Activated CD4-positive, alpha-beta T cell treated with anti-CD3 and anti-CD28 coated beads for 36 hours (primary cell): ENCODE data around the gene METTL16. TPM values are rescaled to one million over a fixed set of nuclear protein-coding genes. Genes with fewer than 3 reads are reported as not detected.

ENCODE experiments used
- ATAC-seq: fragments of 200-7000 bp; cut with Tn5 transposase; one replicate; pipeline ENCODE4 v1.10.0; 2021; ENCODE audit warnings: mild to moderate bottlenecking, moderate library complexity
- CTCF ChIA-PET: fragments of 350-600 bp; sonication (Branson Sonifier 250); formaldehyde crosslinking; loops from one replicate; lab custom pipeline; 2021; ENCODE audit warnings: antibody characterized with exemption; lab: Charles Lee
- POLR2A ChIA-PET: fragments of 350-600 bp; sonication (Branson Sonifier 250); formaldehyde crosslinking; loops from one replicate; lab custom pipeline; 2021; ENCODE audit warnings: antibody characterized with exemption, inconsistent platforms; lab: Charles Lee
- DNase-seq: peaks from one replicate; pipeline ENCODE4 v3.0.0-alpha.2; 2020
- H3K27ac Mint-ChIP-seq: one replicate; pipeline ENCODE4 v1.8.0; 2021; ENCODE audit warnings: mixed read lengths
- H3K27me3 Mint-ChIP-seq: one replicate; pipeline ENCODE4 v1.8.0; 2021; ENCODE audit warnings: mixed read lengths
- H3K36me3 Mint-ChIP-seq: one replicate; pipeline ENCODE4 v1.8.0; 2021; ENCODE audit warnings: low read depth, mixed read lengths
- H3K4me1 Mint-ChIP-seq: one replicate; pipeline ENCODE4 v1.8.0; 2021; ENCODE audit warnings: mixed read lengths
- H3K4me3 Mint-ChIP-seq: one replicate; pipeline ENCODE4 v1.8.0; 2021; ENCODE audit warnings: mild to moderate bottlenecking, moderate library complexity, mixed read lengths
- H3K9me3 Mint-ChIP-seq: one replicate; pipeline ENCODE4 v1.8.0; 2021; ENCODE audit warnings: low read depth, mixed read lengths
- intact Hi-C, 2 experiments: fragments of 100-400 bp; cut with DNase I in 1 of 2; cut with micrococcal nuclease in 1 of 2; formaldehyde crosslinking; loops; one replicate each; pipeline versions ENCODE4 v1.14.2 to v1.15.1; 2022 to 2024; cut with DNase I, micrococcal nuclease
- total RNA-seq, 2 experiments: library from RNA; stranded (reverse); gene quantifications; one replicate each; pipeline ENCODE4 v1.2.3, GENCODE V29; 2021

The METTL16 gene
- total RNA-seq, 2 experiments from 2014 or later, result 50.1 to 61.6 TPM

DNA sequence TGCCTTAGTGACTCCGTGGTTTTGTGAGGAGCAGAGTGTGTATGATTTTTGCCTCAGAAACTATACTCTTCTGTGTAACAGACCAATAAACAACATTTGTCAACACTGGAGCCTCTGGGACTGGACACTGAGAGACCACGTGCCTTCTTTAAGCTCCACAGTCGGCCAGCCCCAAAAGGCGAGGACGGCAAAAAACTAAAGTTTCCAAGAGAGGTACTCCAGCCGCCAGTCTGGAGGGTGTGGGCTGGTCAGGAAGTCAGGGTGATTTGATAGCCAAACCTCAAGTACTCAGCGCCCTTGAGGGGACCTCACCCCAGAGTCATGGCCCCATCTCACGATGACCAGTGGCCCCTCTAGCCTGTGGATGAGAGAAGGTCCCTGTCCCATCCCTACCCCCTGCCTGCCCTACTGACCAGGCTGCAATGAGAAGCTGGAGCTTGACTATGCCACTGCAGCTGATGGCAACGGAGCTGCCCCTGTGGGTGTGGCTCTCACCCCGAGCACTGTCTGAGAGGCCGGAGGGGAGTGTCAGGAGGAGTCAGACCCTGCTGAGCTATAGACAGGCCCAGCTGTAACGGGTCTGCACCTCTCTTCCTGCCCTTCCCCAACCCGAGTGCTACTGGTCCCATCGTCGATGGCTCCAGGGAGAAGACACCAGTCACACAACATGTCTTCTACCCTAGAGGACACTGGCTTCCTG, 130.6 kb downstream of the METTL16 start:
- POLR2A ChIA-PET, result no interaction called here
- H3K27ac Mint-ChIP-seq, result no peak overlapping the region

GRCh38 chr17:2380226-2380922, 131.3 kb downstream of the METTL16 start:
- no peak overlapping the region for H3K4me3 Mint-ChIP-seq
- no peak for ATAC-seq
- no peak for DNase-seq
- H3K9me3 Mint-ChIP-seq, result no peaks in the 10 kb centered on the region
- H3K27me3 Mint-ChIP-seq, result no peaks in the 10 kb centered on the region
- H3K4me1 Mint-ChIP-seq, result peaks cover 3% of the 10 kb centered on the region
- ChIA-PET POLR2A (no interaction called here), CTCF (interaction anchor here (0.5 to 7.8 kb wide), 3 partner anchors 28 to 385 kb away, joined by 6 to 389 read pairs (median 17); no protein-coding TSS in a partner anchor)
- no peaks in the 10 kb centered on the region for H3K36me3 Mint-ChIP-seq
- intact Hi-C loops, result no loop called here
- no peak overlapping the region for H3K27ac Mint-ChIP-seq

More for the DNA sequence above, 130.6 kb downstream of the METTL16 start:
- DNase-seq (no peak), ATAC-seq (no peak)
- Mint-ChIP-seq H3K4me3 (no peak overlapping the region), H3K27me3 (no peaks in the 10 kb centered on the region), H3K9me3 (no peaks in the 10 kb centered on the region), H3K36me3 (no peaks in the 10 kb centered on the region), H3K4me1 (peaks cover 3% of the 10 kb centered on the region)
- intact Hi-C loops, result no loop called here
- CTCF ChIA-PET, result interaction anchor here (0.5 to 7.8 kb wide), 12 partner anchors 11 to 386 kb away, joined by 3 to 389 read pairs (median 9); partner anchors contain the start of gene MNT

DNA sequence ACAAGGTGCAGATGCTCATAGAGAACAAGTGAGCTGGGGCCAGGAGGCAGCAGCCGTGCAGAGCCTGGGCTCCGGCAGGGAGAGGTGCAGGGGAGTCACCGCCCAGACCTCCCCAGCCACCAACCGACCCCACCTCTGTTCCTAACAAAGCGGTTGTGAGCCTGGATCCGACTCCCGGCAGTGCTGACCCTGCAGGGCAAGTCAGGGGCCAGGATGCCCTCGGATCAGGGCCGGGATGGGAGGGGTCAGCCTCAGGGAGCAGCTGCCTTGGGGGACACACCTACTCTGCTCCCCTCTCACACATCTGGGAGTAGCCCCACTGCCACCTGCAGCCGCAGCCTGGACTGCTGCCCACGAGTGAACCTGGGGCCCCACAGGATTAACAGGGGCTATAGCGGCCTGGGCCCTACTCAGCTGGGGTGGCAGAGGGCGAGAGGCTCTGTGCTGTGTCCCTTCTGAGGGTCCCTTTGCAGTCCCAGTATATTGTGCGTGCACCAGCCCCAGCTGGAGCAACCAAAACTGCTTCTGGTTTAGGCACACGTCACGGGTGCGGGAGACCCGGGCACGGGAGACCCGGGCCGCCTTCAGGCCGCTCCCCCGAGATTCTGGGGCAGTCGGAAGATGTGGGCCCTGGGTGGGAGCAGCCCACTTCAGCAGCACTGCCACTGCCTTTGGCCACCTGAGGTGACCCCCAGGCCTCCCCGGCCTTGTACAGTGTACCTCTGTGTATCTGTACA, 132.0 kb downstream of the METTL16 start:
- Mint-ChIP-seq H3K9me3 (no peaks in the 10 kb centered on the region), H3K27ac (no peak overlapping the region), H3K4me1 (peaks cover 3% of the 10 kb centered on the region), H3K4me3 (no peak overlapping the region), H3K27me3 (no peaks in the 10 kb centered on the region), H3K36me3 (no peaks in the 10 kb centered on the region)
- POLR2A ChIA-PET, result interaction anchor here (0.6 kb wide), 1 partner anchor 431 kb away, joined by 3 read pairs; no protein-coding TSS in a partner anchor
- CTCF ChIA-PET, result interaction anchor here (0.6 to 7.8 kb wide), 2 partner anchors 36 to 407 kb away, joined by 4 to 389 read pairs; no protein-coding TSS in a partner anchor
- DNase-seq (no peak), ATAC-seq (no peak)
- intact Hi-C loops, result no loop called here

DNA sequence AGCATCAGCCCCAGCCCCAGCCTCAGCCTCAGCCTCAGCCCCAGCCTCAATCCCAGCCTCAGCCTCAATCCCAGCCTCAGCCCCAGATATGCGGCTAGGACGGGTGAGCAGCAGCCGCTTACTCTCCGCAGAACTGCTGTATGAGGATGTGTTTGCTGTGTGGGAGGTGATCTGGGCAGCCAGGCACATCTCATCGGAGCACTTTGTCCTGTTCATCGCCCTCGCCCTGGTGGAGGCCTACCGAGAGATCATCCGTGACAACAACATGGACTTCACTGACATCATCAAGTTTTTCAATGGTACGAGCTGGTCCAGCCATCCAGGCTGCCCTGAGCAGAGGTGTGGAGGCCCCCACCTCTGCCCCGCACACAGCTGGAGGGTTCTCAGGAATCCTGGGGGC, 132.8 kb downstream of the METTL16 start:
- peaks cover 3% of the 10 kb centered on the region for H3K4me1 Mint-ChIP-seq
- no peaks in the 10 kb centered on the region for H3K27me3 Mint-ChIP-seq
- CTCF ChIA-PET, result interaction anchor here (0.6 to 7.8 kb wide), 2 partner anchors 36 to 408 kb away, joined by 4 to 389 read pairs; no protein-coding TSS in a partner anchor
- H3K4me3 Mint-ChIP-seq, result no peak overlapping the region
- H3K9me3 Mint-ChIP-seq, result no peaks in the 10 kb centered on the region
- POLR2A ChIA-PET, result no interaction called here
- ATAC-seq (no peak), DNase-seq (no peak)
- H3K36me3 Mint-ChIP-seq, result no peaks in the 10 kb centered on the region
- no peak overlapping the region for H3K27ac Mint-ChIP-seq
- intact Hi-C loops, result no loop called here

GRCh38 chr17:2377659-2378058, 134.0 kb downstream of the METTL16 start:
- intact Hi-C loops, result no loop called here
- Mint-ChIP-seq H3K4me3 (no peak overlapping the region), H3K27me3 (no peaks in the 10 kb centered on the region), H3K27ac (no peak overlapping the region), H3K9me3 (no peaks in the 10 kb centered on the region), H3K4me1 (no peaks in the 10 kb centered on the region), H3K36me3 (no peaks in the 10 kb centered on the region)
- DNase-seq (no peak), ATAC-seq (no peak)
- CTCF ChIA-PET, result interaction anchor here (7.8 kb wide), 1 partner anchor 38 kb away, joined by 389 read pairs; no protein-coding TSS in a partner anchor
- POLR2A ChIA-PET, result no interaction called here

GRCh38 chr17:2376107-2376506, 135.6 kb downstream of the METTL16 start:
- no peak overlapping the region for H3K27ac Mint-ChIP-seq

DNA sequence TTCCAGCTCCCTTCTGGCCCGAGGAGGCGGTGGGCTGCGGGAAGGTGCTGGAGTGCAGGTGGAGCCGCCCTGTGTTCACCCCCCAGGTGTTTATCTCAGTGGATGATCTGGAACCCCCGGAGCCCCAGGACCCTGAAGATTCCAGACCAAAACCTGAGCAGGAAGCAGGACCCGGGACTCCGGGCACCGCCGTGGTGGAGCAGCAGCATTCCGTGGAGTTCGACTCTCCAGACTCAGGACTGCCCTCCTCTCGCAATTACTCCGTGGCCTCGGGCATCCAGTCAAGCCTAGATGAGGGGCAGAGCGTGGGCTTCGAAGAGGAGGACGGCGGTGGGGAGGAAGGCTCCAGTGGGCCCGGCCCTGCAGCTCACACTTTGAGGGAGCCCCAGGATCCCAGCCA, 136.3 kb downstream of the METTL16 start:
- Mint-ChIP-seq H3K36me3 (no peaks in the 10 kb centered on the region), H3K9me3 (no peaks in the 10 kb centered on the region), H3K27ac (no peak overlapping the region), H3K27me3 (no peaks in the 10 kb centered on the region), H3K4me3 (no peak overlapping the region), H3K4me1 (no peaks in the 10 kb centered on the region)
- DNase-seq, result no peak
- ChIA-PET POLR2A (no interaction called here), CTCF (interaction anchor here (1.1 kb wide), 1 partner anchor 52 kb away, joined by 3 read pairs; no protein-coding TSS in a partner anchor)
- intact Hi-C loops, result no loop called here
- no peak for ATAC-seq

More at GRCh38 chr17:2376107-2376506, 135.6 kb downstream of the METTL16 start:
- DNase-seq (no peak), ATAC-seq (no peak)
- no peaks in the 10 kb centered on the region for H3K36me3 Mint-ChIP-seq
- H3K4me3 Mint-ChIP-seq, result no peak overlapping the region
- intact Hi-C loops, result no loop called here
- ChIA-PET CTCF (interaction anchor here (0.6 to 1.1 kb wide), 3 partner anchors 27 to 51 kb away, joined by 3 to 4 read pairs (median 3); no protein-coding TSS in a partner anchor), POLR2A (no interaction called here)
- no peaks in the 10 kb centered on the region for H3K4me1 Mint-ChIP-seq
- H3K27me3 Mint-ChIP-seq, result no peaks in the 10 kb centered on the region
- no peaks in the 10 kb centered on the region for H3K9me3 Mint-ChIP-seq

DNA sequence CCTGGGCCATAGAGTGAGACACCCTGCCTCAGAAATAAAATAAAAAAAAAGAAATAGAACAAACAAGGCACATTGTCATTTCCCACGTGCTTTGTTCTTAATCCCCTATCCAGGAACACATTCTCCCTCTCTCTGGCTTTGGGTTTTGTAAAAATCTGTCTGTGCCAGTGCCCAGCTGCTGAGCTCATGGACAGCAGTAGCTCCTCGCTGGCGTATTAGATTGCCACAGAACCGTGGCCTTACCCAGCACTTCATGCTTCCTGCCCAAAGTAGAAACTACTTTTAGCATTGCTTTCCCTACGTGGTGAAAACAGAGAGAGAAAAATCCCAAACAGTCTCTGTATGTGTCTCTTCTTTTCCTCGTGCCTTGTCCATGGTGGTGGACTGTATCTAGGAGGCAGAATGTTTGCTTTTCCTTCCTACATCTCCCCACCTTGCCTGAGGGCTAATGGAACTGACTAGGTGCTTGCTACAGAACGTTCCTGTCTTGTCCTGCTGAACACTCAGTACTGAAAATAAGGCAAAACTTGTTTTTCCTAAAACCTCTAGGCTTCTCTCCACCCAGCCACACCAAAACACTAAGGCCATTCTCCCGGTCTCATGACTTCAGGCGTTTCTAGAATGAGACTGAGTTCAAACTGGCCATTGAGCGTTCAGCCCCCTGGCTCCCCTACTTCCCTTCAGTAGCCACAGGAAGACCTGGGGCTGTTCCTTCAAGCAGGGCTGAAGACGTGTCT, 137.0 kb downstream of the METTL16 start:
- CTCF ChIA-PET, result interaction anchor here (1.1 kb wide), 1 partner anchor 53 kb away, joined by 3 read pairs; no protein-coding TSS in a partner anchor
- H3K36me3 Mint-ChIP-seq, result no peaks in the 10 kb centered on the region
- H3K4me3 Mint-ChIP-seq, result no peak overlapping the region
- H3K9me3 Mint-ChIP-seq, result no peaks in the 10 kb centered on the region
- intact Hi-C loops, result no loop called here
- ATAC-seq, result no peak
- no peaks in the 10 kb centered on the region for H3K4me1 Mint-ChIP-seq
- H3K27ac Mint-ChIP-seq, result no peak overlapping the region
- POLR2A ChIA-PET, result interaction anchor here (0.7 kb wide), 1 partner anchor 47 kb away, joined by 4 read pairs; no protein-coding TSS in a partner anchor
- DNase-seq, result no peak
- no peaks in the 10 kb centered on the region for H3K27me3 Mint-ChIP-seq

DNA sequence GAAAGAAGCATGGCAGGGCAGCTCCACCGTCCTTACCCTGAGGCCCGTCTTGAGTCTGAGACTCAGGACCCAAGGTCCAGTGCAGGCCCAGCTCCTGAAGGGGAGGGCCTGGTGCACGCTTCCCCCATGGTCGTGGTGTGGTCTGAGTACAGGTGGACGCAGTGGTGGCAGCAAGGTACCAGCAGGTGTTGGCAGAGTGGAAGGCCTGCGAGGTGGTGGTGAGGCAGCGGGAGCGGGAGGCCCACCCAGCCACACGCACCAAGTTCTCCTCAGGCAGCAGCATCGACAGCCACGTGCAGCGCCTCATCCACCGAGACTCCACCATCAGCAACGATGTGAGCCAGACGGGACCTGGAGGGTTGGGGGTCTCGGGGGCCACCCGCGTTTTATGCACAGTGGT, 138.5 kb downstream of the METTL16 start:
- ChIA-PET POLR2A (no interaction called here), CTCF (interaction anchor here (0.6 to 1.8 kb wide), 2 partner anchors 10 to 373 kb away, joined by 3 to 9 read pairs; no protein-coding TSS in a partner anchor)
- Mint-ChIP-seq H3K36me3 (no peaks in the 10 kb centered on the region), H3K27ac (no peak overlapping the region), H3K27me3 (no peaks in the 10 kb centered on the region), H3K4me1 (no peaks in the 10 kb centered on the region), H3K9me3 (no peaks in the 10 kb centered on the region), H3K4me3 (no peak overlapping the region)
- intact Hi-C loops, result no loop called here
- DNase-seq (no peak), ATAC-seq (no peak)

- POLR2A ChIA-PET, result no interaction called here
- no peaks in the 10 kb centered on the region for H3K36me3 Mint-ChIP-seq
- no peak for ATAC-seq
- no peak overlapping the region for H3K4me3 Mint-ChIP-seq
- H3K27ac Mint-ChIP-seq, result no peak overlapping the region
- H3K27me3 Mint-ChIP-seq, result no peaks in the 10 kb centered on the region
- no peak for DNase-seq
- no peaks in the 10 kb centered on the region for H3K9me3 Mint-ChIP-seq
- intact Hi-C loops, result no loop called here
- no peaks in the 10 kb centered on the region for H3K4me1 Mint-ChIP-seq
- CTCF ChIA-PET, result interaction anchor here (0.6 to 1.8 kb wide), 2 partner anchors 10 to 374 kb away, joined by 3 to 9 read pairs; no protein-coding TSS in a partner anchor
These were observed 139.0 kb downstream of the METTL16 start for GRCh38 chr17:2372681-2373080.
